Measurements from ENCODE around the gene PLCH2. TPM values are rescaled to one million over a fixed set of nuclear protein-coding genes. Genes with fewer than 3 reads are reported as not detected.
A peak's percentile ranks its signal among the peaks of the same experiment; 100 is the strongest.

Gene PLCH2
- total RNA-seq, 5 donors from 2014 or later (not counting 1 experiment from before 2014, with no cell fraction given): 20.2 to 59.1 (median 27.9) TPM

DNA sequence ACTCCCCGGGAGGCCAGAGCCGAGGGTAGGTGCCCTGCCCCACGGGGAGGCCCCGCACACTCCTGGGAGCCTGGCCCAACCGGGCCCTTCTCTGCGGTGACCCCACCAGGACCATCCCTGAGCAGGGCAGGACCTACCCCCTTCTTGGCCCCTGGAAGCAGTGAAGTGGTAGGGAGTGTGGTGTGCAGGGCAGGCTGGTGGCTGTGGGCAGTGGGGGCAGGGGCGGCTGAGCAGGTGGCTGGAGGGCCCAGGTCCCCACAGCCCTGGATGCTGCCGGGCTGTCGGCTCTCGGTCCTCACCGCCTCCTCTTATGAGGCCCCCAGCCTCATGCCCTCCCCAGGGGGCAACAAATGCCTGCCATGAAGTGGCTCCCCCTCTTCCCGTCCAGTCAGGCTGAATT is 19.5 kb downstream of the PLCH2 start:
- H3K27ac ChIP-seq (ENCODE audit: low read length): peak overlapping the region; percentile 29
- no peak for ATAC-seq (replicated peaks in 1 of 4)
- H3K36me3 Mint-ChIP-seq: peaks cover 4% of the 10 kb centered on the region
- H3K4me3 Mint-ChIP-seq: no peak overlapping the region
- H3K4me3 ChIP-seq (ENCODE audit: control insufficient read depth in 1 of 2, extremely low read depth in 1 of 2, low read length in 1 of 2): no peak overlapping the region
- H3K27me3 ChIP-seq (replicated peaks in 1 of 2; ENCODE audit: control insufficient read depth in 2 of 2, extremely low read depth in 1 of 2, insufficient read depth in 2 of 2, low read length in 1 of 2): no peaks in the 10 kb centered on the region
- no peaks in the 10 kb centered on the region for H3K36me3 ChIP-seq (ENCODE audit: control insufficient read depth in 2 of 2, extremely low read depth in 1 of 2, insufficient read depth in 1 of 2, low read length in 1 of 2)
- ChIA-PET CTCF (no interaction called here), POLR2A (no interaction called here)
- peaks cover 29 to 48% (median 33%) of the 10 kb centered on the region in 3 donors for H3K4me1 Mint-ChIP-seq
- H3K9me3 ChIP-seq: no peaks in the 10 kb centered on the region
- H3K9me3 Mint-ChIP-seq: no peaks in the 10 kb centered on the region
- no peaks in the 10 kb centered on the region for H3K27me3 Mint-ChIP-seq
- no peak overlapping the region for H3K27ac Mint-ChIP-seq
- WGBS (ENCODE audit: insufficient coverage): 99% methylated on average over 8 of the region's 12 CpGs
- peaks cover 14 to 83% of the 10 kb centered on the region in 2 experiments for H3K4me1 ChIP-seq (ENCODE audit: control insufficient read depth in 1 of 2, extremely low read depth in 1 of 2, insufficient read depth in 2 of 2, low read length in 2 of 2)
- DNase-seq: no peak

DNA sequence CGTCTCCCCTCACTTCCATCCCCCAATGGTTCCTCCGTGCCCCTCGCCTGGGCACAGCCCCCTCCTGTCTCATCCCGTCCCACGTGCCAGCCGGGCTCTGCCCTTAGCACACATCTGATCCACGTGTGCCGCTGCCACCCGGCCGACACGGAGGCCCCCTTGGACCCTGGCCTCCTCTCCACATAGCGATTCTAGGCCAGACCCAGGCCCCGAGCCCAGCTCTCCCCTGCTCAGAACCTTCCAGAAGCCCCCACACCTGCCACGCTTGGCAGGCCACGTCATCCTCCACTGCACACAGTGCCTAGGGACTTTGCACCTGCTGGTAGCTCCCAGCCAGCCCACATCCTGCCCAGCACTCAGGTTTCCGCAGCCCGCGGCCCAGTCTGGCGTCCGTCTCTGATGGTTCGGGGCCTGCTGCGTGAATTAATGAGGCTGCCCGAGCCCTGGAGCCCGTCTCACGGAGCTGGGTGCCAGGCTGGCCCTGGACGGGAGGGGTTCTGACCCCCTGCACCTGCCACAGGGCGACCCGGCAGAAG is 20.1 kb downstream of the PLCH2 start:
- peak overlapping the region in 1 of 3 donors; percentile 47 for H3K4me3 Mint-ChIP-seq
- DNase-seq (peak in 18 of 35 experiments; percentile 4 to 54 (median 23)), ATAC-seq (replicated peaks in 1 of 4) (peak in 3 of 4 experiments; percentile 31 to 50 (median 40))
- ChIA-PET CTCF (no interaction called here), POLR2A (no interaction called here)
- Histone ChIP-seq H3K27me3 (replicated peaks in 1 of 2; ENCODE audit: control insufficient read depth in 2 of 2, extremely low read depth in 1 of 2, insufficient read depth in 2 of 2, low read length in 1 of 2) (no peaks in the 10 kb centered on the region), H3K9me3 (no peaks in the 10 kb centered on the region), H3K36me3 (ENCODE audit: control insufficient read depth in 2 of 2, extremely low read depth in 1 of 2, insufficient read depth in 1 of 2, low read length in 1 of 2) (no peaks in the 10 kb centered on the region), H3K4me3 (ENCODE audit: control insufficient read depth in 1 of 2, extremely low read depth in 1 of 2, low read length in 1 of 2) (no peak overlapping the region), H3K27ac (ENCODE audit: low read length) (peak overlapping the region; percentile 29), H3K4me1 (ENCODE audit: control insufficient read depth in 1 of 2, extremely low read depth in 1 of 2, insufficient read depth in 2 of 2, low read length in 2 of 2) (peaks cover 14 to 88% of the 10 kb centered on the region in 2 experiments)
- H3K27ac Mint-ChIP-seq: peak overlapping the region in 1 of 2 donors; percentile 28
- H3K27me3 Mint-ChIP-seq: no peaks in the 10 kb centered on the region
- H3K36me3 Mint-ChIP-seq: peaks cover 3% of the 10 kb centered on the region
- no peaks in the 10 kb centered on the region for H3K9me3 Mint-ChIP-seq
- 44% methylated on average over 21 of the region's 28 CpGs for WGBS (ENCODE audit: insufficient coverage)
- peaks cover 29 to 50% (median 34%) of the 10 kb centered on the region in 3 donors for H3K4me1 Mint-ChIP-seq

DNA sequence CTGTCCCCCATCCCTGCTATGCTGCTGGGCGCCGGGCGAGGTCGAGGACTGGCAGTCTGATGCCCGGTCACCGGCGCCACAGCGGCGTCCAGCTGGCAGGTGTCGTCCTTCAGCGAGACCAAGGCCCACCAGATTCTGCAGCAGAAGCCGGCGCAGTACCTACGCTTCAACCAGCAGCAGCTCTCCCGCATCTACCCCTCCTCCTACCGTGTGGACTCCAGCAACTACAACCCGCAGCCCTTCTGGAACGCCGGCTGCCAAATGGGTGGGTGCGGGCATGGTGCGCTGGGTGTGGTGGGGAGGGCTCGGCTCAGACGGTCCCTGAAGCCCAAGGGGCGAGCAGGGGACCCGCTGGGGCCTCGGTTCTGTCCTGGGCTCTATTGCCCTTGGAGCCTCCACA is 20.7 kb downstream of the PLCH2 start:
- POLR2A ChIA-PET: interaction anchor here in 1 of 2 donors (0.6 kb wide), 1 partner anchor 212 kb away, joined by 6 read pairs; no protein-coding TSS in a partner anchor
- H3K27ac Mint-ChIP-seq: no peak overlapping the region
- ATAC-seq (replicated peaks in 1 of 4): no peak
- CTCF ChIA-PET: no interaction called here
- no peaks in the 10 kb centered on the region for H3K36me3 Mint-ChIP-seq
- H3K4me1 Mint-ChIP-seq: peaks cover 29 to 50% (median 34%) of the 10 kb centered on the region in 3 donors
- H3K4me3 ChIP-seq (ENCODE audit: control insufficient read depth in 1 of 2, extremely low read depth in 1 of 2, low read length in 1 of 2): no peak overlapping the region
- H3K9me3 ChIP-seq: no peaks in the 10 kb centered on the region
- H3K9me3 Mint-ChIP-seq: no peaks in the 10 kb centered on the region
- H3K27ac ChIP-seq (ENCODE audit: low read length): no peak overlapping the region
- WGBS (ENCODE audit: insufficient coverage): 97% methylated on average over 14 of the region's 26 CpGs
- peaks cover 14 to 92% of the 10 kb centered on the region in 2 experiments for H3K4me1 ChIP-seq (ENCODE audit: control insufficient read depth in 1 of 2, extremely low read depth in 1 of 2, insufficient read depth in 2 of 2, low read length in 2 of 2)
- H3K4me3 Mint-ChIP-seq: no peak overlapping the region
- DNase-seq: no peak
- no peaks in the 10 kb centered on the region for H3K27me3 ChIP-seq (replicated peaks in 1 of 2; ENCODE audit: control insufficient read depth in 2 of 2, extremely low read depth in 1 of 2, insufficient read depth in 2 of 2, low read length in 1 of 2)
- no peaks in the 10 kb centered on the region for H3K27me3 Mint-ChIP-seq
- H3K36me3 ChIP-seq (ENCODE audit: control insufficient read depth in 2 of 2, extremely low read depth in 1 of 2, insufficient read depth in 1 of 2, low read length in 1 of 2): no peaks in the 10 kb centered on the region

DNA sequence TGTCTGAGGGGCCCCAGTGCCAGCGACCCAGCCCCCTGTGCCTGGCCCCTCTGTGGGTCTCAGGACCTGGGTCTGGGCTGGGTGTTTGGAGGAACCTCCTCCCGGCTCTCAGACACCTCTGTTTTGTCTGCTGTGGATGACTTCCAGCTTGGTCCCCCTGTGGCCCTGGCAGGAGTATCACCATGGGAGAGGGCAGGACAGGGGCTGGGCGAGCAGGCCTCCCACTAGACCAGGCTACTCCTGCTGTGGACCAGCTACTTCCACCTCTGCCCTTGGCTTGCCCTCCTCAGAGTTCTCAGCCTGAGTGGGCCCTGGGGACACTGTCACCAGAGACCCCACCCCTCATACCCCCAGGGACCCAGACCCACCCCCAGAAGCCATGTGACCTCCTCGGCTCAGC is 21.8 kb downstream of the PLCH2 start:
- no peaks in the 10 kb centered on the region for H3K27me3 ChIP-seq (replicated peaks in 1 of 2; ENCODE audit: control insufficient read depth in 2 of 2, extremely low read depth in 1 of 2, insufficient read depth in 2 of 2, low read length in 1 of 2)
- Mint-ChIP-seq H3K27ac (no peak overlapping the region), H3K4me3 (no peak overlapping the region), H3K36me3 (no peaks in the 10 kb centered on the region), H3K27me3 (no peaks in the 10 kb centered on the region), H3K9me3 (no peaks in the 10 kb centered on the region), H3K4me1 (peaks cover 29 to 50% (median 34%) of the 10 kb centered on the region in 3 donors)
- H3K4me1 ChIP-seq (ENCODE audit: control insufficient read depth in 1 of 2, extremely low read depth in 1 of 2, insufficient read depth in 2 of 2, low read length in 2 of 2): peaks cover 14 to 82% of the 10 kb centered on the region in 2 experiments
- no peaks in the 10 kb centered on the region for H3K36me3 ChIP-seq (ENCODE audit: control insufficient read depth in 2 of 2, extremely low read depth in 1 of 2, insufficient read depth in 1 of 2, low read length in 1 of 2)
- DNase-seq (no peak), ATAC-seq (replicated peaks in 1 of 4) (no peak)
- ChIA-PET CTCF (no interaction called here), POLR2A (interaction anchor here in 1 of 2 donors (0.6 kb wide), 1 partner anchor 19 kb away, joined by 3 read pairs; no protein-coding TSS in a partner anchor)
- 67% methylated on average over 2 of the region's 4 CpGs for WGBS (ENCODE audit: insufficient coverage)
- no peaks in the 10 kb centered on the region for H3K9me3 ChIP-seq
- no peak overlapping the region for H3K27ac ChIP-seq (ENCODE audit: low read length)
- no peak overlapping the region for H3K4me3 ChIP-seq (ENCODE audit: control insufficient read depth in 1 of 2, extremely low read depth in 1 of 2, low read length in 1 of 2)

DNA sequence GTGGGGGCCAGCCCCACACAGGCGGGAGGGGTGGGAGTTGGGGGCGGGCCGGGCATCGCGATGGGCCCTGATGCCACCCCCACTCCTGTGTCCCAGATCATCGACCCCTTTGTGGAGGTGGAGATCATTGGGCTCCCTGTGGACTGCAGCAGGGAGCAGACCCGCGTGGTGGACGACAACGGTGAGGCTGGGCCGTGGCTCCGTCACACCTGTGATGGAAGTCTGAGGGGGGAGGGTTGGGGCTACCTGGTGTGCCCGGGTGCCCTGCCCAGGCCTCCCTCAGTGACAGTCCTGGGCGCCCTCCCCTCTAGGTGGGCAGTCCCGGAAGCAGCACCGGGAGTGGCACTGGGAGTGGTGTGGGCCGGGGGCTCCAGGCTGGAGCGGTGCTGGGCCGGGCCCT is 22.6 kb downstream of the PLCH2 start:
- Mint-ChIP-seq H3K4me3 (no peak overlapping the region), H3K27me3 (no peaks in the 10 kb centered on the region), H3K36me3 (no peaks in the 10 kb centered on the region), H3K4me1 (peaks cover 22 to 43% (median 28%) of the 10 kb centered on the region in 3 donors), H3K27ac (no peak overlapping the region), H3K9me3 (no peaks in the 10 kb centered on the region)
- ChIA-PET CTCF (no interaction called here), POLR2A (no interaction called here)
- Histone ChIP-seq H3K36me3 (ENCODE audit: control insufficient read depth in 2 of 2, extremely low read depth in 1 of 2, insufficient read depth in 1 of 2, low read length in 1 of 2) (no peaks in the 10 kb centered on the region), H3K4me3 (ENCODE audit: control insufficient read depth in 1 of 2, extremely low read depth in 1 of 2, low read length in 1 of 2) (no peak overlapping the region), H3K4me1 (ENCODE audit: control insufficient read depth in 1 of 2, extremely low read depth in 1 of 2, insufficient read depth in 2 of 2, low read length in 2 of 2) (peaks cover 13 to 74% of the 10 kb centered on the region in 2 experiments), H3K9me3 (no peaks in the 10 kb centered on the region), H3K27me3 (replicated peaks in 1 of 2; ENCODE audit: control insufficient read depth in 2 of 2, extremely low read depth in 1 of 2, insufficient read depth in 2 of 2, low read length in 1 of 2) (no peaks in the 10 kb centered on the region), H3K27ac (ENCODE audit: low read length) (no peak overlapping the region)
- 87% methylated on average over 14 of the region's 19 CpGs for WGBS (ENCODE audit: insufficient coverage)
- DNase-seq (no peak), ATAC-seq (replicated peaks in 1 of 4) (no peak)

DNA sequence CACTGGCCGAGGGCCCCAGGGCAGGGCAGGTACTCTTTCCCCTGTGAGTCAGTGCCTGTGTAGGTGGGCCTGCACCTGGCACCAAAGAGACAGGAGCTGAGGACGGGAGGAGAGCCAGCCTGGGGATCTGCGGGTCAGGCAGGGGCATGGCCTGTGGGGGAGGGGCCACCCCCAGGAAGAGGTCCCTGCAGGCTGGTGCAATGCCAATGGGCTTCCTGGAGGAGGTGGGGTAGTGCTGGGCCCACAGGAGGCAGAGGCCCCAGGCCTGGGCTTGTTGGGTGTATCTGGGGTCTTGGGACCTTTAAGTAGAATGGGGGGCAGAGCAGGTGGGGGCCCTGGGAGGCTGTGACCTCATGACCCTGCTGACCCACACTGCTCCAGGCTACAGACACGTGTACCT is 23.2 kb downstream of the PLCH2 start:
- CTCF ChIA-PET: no interaction called here
- H3K27me3 ChIP-seq (replicated peaks in 1 of 2; ENCODE audit: control insufficient read depth in 2 of 2, extremely low read depth in 1 of 2, insufficient read depth in 2 of 2, low read length in 1 of 2): no peaks in the 10 kb centered on the region
- H3K36me3 ChIP-seq (ENCODE audit: control insufficient read depth in 2 of 2, extremely low read depth in 1 of 2, insufficient read depth in 1 of 2, low read length in 1 of 2): no peaks in the 10 kb centered on the region
- DNase-seq: no peak
- Mint-ChIP-seq H3K27ac (no peak overlapping the region), H3K36me3 (no peaks in the 10 kb centered on the region), H3K9me3 (no peaks in the 10 kb centered on the region), H3K4me3 (no peak overlapping the region), H3K27me3 (no peaks in the 10 kb centered on the region), H3K4me1 (peaks cover 16 to 37% (median 21%) of the 10 kb centered on the region in 3 donors)
- no peak for ATAC-seq (replicated peaks in 1 of 4)
- peaks cover 9 to 68% of the 10 kb centered on the region in 2 experiments for H3K4me1 ChIP-seq (ENCODE audit: control insufficient read depth in 1 of 2, extremely low read depth in 1 of 2, insufficient read depth in 2 of 2, low read length in 2 of 2)
- H3K27ac ChIP-seq (ENCODE audit: low read length): no peak overlapping the region
- POLR2A ChIA-PET: no interaction called here
- no peak overlapping the region for H3K4me3 ChIP-seq (ENCODE audit: control insufficient read depth in 1 of 2, extremely low read depth in 1 of 2, low read length in 1 of 2)
- 69% methylated on average over 4 of the region's 4 CpGs for WGBS (ENCODE audit: insufficient coverage)
- no peaks in the 10 kb centered on the region for H3K9me3 ChIP-seq
